Fibroblast of skin of left quadriceps (primary cell): Measurements from ENCODE around the gene IP6K3.

ENCODE experiments used
- DNase-seq, 2 experiments: peaks; one replicate each; pipeline ENCODE4 v3.0.0-alpha.2; 2013; ENCODE audit warnings: low read depth in 2 of 2

Gene IP6K3

DNA sequence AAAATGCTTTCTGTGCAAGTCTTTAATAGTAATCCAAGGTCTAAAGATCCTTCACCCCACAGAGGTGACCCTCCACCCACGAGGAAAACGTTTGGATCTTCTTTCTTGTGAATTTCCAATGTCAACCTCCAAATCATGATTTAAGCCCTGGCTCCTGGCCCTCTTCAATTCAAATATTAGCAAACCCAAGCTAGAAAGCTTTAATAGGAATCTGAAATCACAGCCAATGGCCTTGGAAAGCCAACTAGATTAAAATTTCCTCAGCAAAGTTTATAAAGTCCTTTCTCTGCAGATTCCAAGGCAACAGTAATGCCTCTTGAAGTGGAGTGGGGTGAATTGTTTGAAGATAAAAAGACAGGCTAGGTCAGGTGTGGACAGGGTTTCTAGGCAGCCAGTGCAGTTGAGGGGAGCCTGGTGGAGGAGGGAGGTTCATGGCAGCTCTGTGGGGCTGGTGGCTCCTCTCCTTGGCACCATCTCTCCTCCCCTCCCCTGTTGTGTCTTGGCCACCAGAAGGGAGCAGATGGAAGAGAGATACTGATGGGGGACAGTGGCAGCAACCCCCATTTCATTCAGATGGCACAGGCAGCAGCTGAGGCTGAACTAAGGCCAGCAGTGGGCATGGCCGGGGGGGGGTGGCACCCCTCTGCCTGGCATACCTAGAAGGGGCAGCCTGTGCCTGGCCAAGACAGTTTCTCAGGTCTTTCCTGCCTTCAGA, 23.2 kb downstream of the IP6K3 start:
- no peak for DNase-seq

DNA sequence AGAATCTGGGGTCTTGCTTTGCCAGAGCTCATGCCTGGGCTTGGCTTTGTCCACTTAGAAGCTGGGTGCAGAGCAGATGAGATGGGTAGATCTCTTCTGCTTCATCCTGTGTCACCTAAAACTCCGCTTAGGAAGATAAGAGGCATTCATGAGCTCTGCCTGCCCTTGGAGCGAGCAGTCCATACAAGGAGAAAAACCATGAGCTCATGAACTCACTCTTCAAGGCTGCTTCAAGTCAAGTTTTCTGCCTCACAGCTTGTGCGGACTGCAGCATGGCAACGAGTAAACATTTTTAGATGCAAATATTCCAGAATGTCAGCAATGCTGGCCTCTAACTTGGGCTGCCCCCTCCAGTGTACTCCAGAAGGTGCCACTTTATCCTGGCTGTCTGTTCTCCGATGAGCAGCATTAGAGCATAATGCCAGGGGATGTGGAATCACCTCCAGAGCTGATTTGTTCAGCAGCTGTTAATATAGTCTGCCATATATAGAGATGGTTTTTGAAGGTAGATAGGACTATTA, 24.5 kb downstream of the IP6K3 start:
- no peak for DNase-seq

DNA sequence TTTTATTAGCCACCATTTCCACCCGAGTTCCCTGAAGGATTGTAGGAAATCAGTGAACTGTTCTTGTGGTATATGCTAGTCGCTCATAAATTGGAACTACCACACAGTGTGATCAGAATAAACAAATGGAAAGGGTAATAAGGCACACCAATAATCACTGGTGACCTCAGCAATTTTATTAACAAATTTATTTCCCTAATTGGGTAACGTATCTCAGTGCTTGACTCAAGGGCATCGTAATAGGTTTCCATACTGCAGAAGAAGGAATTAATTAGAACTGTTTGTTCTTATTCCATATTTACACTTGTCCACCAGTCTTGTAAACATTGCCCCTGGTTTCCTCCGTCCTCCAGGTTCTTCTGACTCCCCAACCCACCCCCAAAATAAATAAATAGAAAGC, 25.2 kb downstream of the IP6K3 start:
- no peak for DNase-seq

DNA sequence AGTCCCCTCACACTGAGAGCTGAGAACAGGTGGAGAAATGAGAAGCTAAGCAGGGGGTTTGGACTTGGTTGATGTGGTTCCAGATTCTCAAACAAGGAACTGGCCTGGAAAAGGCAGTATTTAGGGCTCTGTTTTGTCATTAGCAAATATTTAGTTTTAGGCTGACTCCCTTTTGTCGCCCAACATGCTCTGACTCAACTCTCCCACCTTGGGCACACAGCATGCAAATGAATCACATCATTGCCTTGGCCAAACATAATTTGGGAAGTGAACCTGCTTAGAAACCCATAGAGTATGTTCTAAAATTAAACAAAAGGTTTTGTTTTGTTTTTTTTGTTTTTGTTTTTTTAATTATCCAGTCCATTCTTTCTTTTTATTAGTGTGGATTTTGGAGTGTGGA, 25.7 kb downstream of the IP6K3 start:
- no peak for DNase-seq

DNA sequence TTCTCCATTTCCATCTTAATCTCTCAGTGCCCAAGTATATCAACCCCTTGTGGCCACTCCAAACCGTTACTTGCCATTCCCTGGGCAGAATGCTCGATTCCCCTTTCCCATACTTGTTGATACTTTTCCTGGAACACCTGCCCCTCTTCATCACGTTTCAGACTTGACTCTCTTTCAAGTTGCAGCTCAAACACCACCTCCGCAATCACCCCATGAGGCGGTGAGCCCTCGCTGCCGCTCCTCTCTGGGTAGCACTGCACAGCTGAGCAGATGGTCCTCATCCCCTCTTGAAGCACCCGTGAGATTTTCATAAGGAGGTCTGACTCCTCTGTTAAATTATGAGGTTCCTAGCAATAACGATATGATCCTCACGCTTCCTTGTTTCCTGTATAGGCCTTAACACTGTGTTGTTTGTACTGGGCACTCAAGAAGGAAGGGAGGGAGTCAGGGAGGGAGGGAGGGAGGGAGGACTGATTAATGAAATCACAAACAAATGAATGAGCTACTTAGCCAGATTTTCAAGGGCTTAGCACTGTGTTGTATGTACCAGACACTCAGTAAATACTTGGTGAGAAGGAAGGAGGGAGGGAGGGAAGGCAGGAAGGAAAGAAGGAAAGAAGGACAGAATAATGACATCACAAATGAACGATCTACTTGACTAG, 27.2 kb downstream of the IP6K3 start:
- no peak for DNase-seq

DNA sequence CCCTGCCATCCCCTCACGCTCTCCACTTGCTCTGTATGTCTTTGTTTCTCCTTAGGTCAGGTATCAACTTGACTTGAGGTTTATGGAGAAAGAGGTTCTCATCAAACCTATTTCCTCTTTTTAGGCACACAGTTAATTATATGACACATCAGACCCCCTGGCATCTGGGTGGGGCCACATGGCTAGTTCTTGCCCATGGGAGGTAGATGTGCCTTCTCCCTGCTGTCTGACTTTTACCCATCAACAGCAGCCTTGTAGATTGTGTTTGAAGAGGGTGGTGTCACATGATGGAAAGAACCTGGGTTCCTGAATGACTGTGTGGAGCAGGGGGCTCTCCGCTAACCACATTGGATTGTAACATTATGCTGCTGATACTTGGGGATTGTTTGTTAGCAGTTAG, 28.0 kb downstream of the IP6K3 start:
- no peak for DNase-seq

DNA sequence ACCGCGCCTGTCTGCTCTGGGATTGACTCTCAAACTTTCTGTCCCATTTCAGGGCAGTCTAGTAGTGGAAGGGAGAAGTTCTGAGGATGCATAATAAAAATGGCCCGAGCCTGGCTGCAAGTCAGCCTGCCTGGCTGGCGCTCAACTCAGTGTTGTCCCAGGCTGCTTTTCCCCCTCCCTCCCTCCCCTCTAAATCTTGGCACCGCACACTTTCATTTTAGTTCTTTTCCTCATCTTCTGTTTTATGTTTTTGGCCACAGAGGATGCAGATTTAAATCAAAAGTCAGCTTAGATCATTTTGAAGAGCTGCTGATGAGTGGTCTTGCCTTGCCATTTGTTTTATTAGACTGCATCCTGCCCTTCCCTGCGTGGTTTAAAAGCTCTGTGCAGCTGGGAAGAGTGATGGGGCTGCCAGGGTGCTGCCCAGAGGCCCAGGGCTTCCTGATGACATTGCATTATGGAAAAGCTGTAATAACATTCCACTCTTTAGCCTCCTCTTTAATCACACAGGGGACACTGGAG, 28.7 kb downstream of the IP6K3 start:
- peak in 1 of 2 experiments; percentile 15 for DNase-seq

DNA sequence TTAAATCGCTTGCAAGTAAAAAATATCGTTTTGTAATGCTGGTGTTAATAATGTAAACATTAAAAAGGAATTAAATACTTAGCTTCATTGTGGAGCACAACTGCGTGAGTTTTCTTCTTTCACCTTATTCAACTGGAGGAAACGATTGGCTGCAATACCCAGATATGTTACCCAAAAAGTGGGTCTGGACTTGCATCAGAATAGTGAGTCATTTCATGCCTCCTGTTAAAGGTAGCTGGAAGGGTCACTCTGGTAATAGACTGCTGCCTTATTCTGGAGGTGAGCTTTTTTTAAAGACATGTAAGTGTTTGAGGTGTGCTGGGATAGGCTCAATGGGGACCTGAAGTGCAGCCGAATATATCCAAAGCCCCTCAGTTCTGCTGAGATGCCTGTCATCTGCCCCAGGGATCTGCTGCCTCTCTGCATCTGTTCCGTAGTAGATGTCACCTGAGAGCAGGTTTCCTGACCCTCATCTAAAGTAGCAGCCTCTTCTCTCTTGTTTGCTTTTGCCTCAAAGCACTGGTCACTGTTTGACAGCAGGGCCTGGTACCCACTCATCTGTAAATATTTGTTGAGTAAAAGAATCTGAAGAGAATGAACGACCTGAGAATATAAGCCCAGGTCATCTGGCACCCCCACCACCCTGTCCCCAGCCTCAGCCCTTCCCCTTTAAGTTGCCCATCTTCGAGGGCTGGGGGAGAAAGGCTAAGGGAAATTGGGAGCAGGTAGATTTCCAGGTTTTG, 29.6 kb downstream of the IP6K3 start:
- DNase-seq, result no peak

DNA sequence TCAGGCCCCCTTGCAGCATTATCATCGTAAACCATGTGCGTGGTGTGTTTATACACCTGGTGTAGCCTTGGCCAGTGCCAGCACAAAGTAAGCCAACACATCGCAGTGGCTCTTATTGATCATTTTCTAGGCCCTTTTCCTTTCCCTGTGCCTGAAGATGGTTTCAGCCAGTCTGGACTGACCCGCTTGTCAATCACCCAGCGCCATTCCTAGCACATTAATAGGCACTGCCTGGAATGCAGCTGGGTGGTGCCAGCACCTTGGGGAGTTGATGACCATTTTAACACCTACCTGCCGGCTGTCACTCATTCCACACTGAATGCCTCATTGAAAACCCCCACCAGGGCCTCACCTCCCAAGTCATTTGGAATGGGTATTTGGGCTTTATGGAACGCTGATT, 30.3 kb downstream of the IP6K3 start:
- no peak for DNase-seq

DNA sequence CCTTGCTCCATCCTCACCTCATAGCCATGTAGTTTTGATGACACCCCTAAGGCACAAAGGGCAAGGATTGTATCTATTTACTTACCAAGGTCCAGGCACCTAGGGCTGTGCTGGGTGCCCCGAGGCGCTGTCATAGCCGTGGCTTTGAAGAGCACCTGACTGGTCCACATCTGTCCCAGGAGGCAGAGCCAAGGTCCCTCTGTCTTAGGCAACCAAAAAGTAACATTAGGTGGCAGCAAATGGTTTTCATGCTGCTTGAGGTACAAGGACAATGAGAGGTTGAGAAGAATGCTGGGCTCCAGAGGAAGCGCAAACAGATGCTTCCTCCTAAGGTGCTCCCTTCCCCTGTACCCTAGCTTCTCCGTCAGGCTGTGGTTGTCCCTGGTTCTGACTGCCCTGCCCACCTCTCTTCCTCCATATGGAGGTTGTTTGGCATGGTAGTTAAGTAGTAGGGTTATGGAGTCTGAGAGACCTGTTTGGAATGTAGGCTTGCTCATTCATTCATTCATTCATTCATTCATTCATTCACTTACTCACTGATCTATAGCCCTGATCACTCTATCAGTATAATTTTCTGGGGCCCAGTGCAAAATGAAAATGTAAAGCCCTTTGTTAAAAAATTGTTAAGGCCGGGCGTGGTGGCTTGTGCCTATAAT, 32.2 kb downstream of the IP6K3 start:
- DNase-seq, result no peak

DNA sequence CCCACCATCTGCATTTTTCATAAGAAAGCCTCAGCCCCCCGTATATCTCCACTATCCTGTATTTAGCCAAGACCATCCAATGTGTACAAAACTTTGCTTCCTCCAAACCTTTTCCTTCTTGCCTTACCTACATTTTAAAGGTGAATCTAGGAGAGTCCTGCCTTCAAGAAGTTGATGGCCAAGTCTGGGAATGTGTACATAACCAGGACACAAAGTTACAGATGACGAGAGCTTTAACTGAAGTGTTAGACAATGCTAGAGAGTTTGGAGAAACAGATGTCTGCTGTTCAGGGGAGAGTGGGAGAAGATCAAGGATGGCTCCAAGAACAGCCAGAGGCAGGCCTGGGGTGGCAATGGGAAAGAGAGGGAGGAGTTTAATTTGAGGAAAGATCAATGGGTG, 32.9 kb downstream of the IP6K3 start:
- no peak for DNase-seq

DNA sequence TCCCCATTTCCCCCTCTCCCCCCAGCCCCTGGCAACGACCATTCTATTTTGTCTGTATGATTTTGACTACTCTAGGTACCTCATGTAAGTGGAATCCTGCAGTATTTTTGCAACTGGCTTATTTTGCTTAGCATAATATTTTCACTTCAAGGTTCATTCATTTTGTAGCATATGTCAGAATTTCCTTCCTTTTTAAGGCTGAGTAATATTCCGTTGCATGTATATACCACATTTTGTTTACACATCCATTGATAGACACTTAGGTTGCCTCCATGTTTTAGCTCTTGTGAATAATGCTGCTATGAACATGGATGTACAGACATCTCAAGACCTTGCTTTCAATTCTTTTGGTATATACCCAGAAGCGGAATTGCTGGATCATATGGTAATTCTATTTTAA, 33.8 kb downstream of the IP6K3 start:
- DNase-seq, result no peak

DNA sequence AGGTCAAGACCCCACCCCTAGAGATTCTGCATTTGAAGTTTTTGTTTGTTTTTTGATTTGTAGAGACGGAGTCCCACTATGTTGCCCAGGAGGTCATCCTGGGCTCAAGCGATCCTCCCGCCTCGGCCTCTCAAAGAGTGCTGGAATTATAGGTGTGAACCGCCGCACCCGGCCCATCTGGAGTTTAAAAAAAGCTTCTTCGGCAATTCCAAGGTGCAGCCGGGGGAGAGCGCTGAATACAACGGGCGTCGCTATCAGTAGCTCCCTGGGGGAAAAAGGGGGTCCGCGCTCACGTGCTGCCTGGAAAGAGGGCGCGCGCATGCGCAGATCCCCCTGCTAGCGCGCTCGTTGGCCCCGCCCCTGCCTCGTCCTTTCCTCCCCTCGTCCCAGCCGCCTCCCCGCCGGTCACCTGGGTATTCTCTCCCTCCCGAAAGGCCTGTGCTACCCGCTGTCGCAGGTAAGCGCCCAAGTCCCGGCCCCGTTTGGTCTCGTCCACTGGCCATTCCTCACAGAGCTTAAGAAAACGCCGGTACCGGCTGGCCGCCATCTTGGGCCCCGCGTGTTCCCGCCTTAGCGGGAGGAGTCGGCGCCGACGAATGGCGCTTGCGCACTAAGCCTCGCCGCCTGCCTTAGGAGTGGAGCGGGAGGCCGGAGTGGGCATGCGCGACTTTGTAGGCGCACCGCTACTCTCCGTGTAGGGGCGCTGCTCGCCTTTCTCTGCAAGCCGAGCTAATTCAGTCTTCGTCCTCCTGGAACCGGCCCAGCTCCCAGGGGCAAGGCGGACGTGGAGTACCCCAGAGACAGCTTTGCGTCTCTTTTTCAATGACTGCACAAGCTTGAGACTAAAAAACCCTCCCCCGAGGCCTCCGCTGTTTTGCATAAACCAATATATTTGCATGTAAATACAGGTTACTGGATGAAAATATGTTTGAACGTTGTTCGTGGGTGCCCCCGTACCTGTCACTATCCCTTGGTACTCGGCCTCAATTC, 35.3 kb downstream of the IP6K3 start, which contains the start of gene UQCC2:
TSS of gene UQCC2 (minus strand) at position 561 of the 990 bp plus-strand sequence. CDS start at position 547, 14 bp downstream.
- DNase-seq, result peak; percentile 92

DNA sequence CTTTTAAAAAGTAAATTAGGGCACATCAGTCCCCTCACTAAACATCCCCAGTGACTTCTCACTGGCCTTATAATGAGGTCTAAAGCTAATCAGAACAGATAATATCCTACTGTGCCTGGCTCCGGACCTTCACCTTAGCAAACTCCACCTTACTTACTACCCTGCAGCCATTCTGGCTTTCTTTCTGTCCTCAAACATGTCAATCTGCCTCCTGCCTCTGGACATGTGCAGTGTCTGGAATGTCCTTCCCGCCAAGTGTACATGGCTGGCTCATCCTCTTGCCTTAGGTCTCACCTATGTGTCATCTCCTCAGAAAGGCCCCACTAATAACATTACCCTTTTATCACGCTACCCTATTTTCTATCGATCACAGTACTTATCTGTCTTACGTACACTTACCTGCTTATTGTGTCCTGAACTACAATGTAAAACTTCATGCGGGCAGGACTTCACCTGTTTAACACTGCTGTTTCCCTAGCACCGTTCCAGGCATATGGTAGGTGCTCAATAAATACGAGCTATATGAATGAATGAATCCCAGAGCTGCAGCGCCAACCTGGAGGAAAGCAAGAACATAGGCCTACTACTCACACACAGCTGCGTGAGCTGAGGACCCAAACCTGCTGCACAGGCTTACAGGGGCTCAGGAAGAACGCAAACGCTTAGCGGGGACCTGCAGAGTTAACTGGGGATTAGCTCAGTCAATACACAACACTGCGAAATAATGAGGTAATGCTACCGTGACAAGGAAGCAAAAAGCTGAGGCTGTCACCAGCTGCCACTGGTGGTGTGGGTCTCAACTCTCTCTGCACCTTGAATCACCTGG, 36.2 kb downstream of the IP6K3 start:
- no peak for DNase-seq

DNA sequence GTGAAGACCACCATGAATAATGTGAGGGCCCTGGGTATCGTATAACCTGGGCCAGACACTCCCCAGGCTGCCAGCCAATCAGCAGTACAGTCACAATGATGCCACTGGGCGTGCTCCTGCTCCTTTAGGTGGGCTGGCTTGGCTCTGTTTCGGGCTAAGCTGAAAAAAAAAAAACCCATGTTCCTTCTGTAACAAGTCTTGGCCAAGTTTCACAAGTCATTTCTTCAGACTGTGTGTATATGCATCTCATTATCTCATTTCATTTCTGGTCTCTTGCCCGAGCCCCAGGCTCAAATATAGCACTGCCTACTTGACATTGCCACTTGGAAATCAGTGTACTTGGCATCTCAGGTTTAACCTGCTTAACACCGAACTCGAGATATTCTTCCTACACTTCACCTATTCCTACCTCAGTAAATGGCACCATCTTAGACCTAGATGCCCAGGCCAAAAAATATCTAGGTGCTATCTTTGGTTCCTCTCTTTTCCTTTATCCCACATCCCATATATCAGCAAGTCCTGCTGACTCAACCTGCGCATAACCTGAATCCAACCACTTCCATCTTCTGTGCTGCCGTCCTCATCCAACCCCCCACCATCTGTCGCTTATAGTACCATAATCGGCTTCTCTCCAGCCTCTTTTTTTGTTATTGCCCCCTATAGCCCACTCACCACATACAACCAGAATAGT, 37.0 kb downstream of the IP6K3 start:
- no peak for DNase-seq

DNA sequence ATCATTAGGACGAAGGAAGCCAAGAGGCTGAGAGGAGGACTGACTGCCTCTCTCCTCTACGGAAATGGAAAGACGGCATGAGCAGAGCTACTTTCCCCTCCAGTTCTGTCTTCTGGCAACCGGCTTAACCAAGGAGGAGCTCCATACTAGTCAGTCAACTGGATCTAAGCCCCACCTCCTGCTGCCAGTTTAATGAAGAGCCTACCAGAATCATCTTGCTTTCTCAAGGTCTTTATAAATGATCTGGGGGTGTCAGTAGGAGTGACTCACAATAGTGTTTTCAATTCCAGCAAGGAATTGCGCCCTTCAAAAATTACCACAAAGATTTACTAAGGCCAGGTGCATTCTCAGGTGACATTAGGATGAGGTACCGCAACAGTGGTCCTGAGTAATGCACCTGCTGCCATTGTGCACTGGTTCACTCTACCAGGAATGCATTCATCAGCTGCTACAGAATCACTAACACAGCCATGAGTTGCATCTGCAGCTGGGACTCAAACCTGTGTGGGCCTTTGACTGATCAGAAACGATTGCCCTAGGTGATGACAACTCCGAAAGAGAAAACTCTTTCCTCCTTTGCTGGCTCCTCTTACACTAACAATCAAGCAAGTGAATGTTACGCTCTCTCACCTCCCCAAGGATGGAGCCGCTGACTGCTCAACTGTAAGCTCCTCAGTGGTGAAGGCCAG, 38.0 kb downstream of the IP6K3 start:
- no peak for DNase-seq

DNA sequence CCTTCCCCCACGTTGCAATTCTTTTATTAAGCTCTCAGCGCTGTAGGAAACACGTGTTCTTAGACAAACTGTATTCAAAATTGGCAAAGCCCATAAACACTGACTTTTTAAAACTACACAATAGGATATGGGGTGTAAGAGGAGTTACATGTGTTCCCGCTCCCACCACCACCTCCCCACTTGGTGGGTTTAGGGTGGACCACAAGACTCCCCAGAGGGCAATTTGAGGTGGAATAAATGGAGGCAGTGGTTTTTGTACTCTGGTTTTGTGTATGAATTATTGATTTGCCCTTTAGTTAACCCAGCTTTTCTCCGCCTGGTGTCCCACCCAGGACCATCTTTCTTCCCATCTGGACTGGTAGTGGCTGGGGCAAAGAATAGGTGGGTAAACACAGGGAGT, 38.9 kb downstream of the IP6K3 start:
- DNase-seq, result no peak

DNA sequence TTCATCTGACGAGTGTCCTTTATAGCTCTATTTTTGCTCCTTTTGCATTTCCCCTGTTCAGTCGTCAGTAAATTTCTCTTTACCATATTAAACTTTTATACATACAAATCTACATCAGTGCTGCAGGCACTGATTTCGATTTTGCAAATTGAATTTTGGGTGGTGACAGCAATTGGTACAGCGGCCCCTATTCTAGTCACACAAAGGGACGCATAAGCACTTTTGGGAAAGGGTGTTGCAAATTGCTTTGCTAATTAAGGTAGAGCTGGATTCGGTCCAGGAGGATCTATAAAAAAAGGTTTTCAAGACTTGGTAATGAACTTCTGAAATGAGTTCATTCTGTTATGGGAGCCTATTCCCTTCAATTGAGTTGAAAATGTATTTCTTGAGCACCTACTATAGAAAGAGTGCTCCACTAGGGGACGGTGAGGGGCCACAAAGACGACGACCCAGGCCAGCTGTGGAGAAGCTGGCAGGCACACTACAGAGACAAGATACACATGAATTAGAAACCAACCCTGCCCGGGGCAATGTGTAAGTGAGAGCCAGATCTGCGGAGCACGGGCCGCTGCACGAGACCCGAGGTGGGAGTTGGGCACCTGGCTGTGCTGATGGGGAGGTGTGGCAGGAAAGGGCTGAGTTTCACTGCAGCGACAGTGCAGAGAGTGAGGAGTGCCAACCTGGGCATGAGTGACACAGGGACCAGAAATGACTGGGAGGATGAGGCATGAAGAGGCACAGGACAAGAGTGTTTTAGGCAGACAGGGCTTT, 40.6 kb downstream of the IP6K3 start:
- no peak for DNase-seq
